Parathyroid adenoma (tissue), 2 donors: ENCODE results near the gene CLMN.

Experiments
- H2AFZ ChIP-seq: fragments of 300-600 bp; sonication (generic); one replicate; pipeline ENCODE4 v1.7.0; 2017; ENCODE audit warnings: antibody characterized with exemption, mild to moderate bottlenecking
- H3K27ac ChIP-seq: fragments of 300-600 bp; sonication (generic); one replicate; pipeline ENCODE4 v1.7.0; 2017
- H3K27me3 ChIP-seq: fragments of 300-600 bp; sonication (generic); one replicate; pipeline ENCODE4 v1.7.0; 2017; ENCODE audit warnings: low read length; ENCODE audit not compliant: control insufficient read depth, insufficient read depth
- H3K36me3 ChIP-seq: fragments of 300-600 bp; sonication (generic); one replicate; pipeline ENCODE4 v1.7.0; 2017; ENCODE audit warnings: low read length; ENCODE audit not compliant: control insufficient read depth, insufficient read depth
- H3K4me1 ChIP-seq: fragments of 300-600 bp; sonication (generic); one replicate; pipeline ENCODE4 v1.7.0; 2017; ENCODE audit warnings: control low read depth
- H3K4me2 ChIP-seq: fragments of 300-600 bp; sonication (generic); one replicate; pipeline ENCODE4 v1.7.0; 2017; ENCODE audit warnings: low read length
- H3K4me3 ChIP-seq: fragments of 300-600 bp; sonication (generic); one replicate; pipeline ENCODE4 v1.7.0; 2017; ENCODE audit warnings: low read depth, low read length
- H3K79me2 ChIP-seq: fragments of 300-600 bp; sonication (generic); one replicate; pipeline ENCODE4 v1.7.0; 2017; ENCODE audit warnings: control low read depth
- H3K9ac ChIP-seq: fragments of 300-600 bp; sonication (generic); one replicate; pipeline ENCODE4 v1.7.0; 2017; ENCODE audit warnings: mild to moderate bottlenecking
- H3K9me3 ChIP-seq: fragments of 300-600 bp; sonication (generic); one replicate; pipeline ENCODE4 v1.7.0; 2017; ENCODE audit warnings: low read length; ENCODE audit not compliant: control insufficient read depth
- CTCF ChIP-seq: fragments of 300-600 bp; sonication (generic); IDR thresholded peaks from one replicate; pipeline ENCODE4 v1.7.0; 2017; ENCODE audit warnings: antibody characterized with exemption, mild to moderate bottlenecking
- donor health status: primary hyperparathyroidism.

The CLMN gene

GRCh38 chr14:95218006-95218405 is 101.7 kb downstream of the CLMN start:
- Histone ChIP-seq H3K79me2 (no peaks in the 10 kb centered on the region), H3K4me2 (no peak overlapping the region), H3K36me3 (no peaks in the 10 kb centered on the region), H3K9ac (no peak overlapping the region), H3K27ac (no peak overlapping the region), H2AFZ (no peak overlapping the region), H3K4me3 (no peak overlapping the region), H3K4me1 (peaks cover 9% of the 10 kb centered on the region), H3K9me3 (no peaks in the 10 kb centered on the region), H3K27me3 (no peaks in the 10 kb centered on the region)
- TF ChIP-seq CTCF, result no peak

GRCh38 chr14:95217391-95217900 is 102.3 kb downstream of the CLMN start:
- Histone ChIP-seq H3K4me2 (no peak overlapping the region), H3K4me3 (no peak overlapping the region), H3K4me1 (peaks cover 9% of the 10 kb centered on the region), H3K79me2 (no peaks in the 10 kb centered on the region), H3K27me3 (no peaks in the 10 kb centered on the region), H3K36me3 (no peaks in the 10 kb centered on the region), H3K27ac (no peak overlapping the region), H2AFZ (no peak overlapping the region), H3K9ac (no peak overlapping the region), H3K9me3 (no peaks in the 10 kb centered on the region)
- TF ChIP-seq CTCF, result no peak

GRCh38 chr14:95216008-95216407 is 103.7 kb downstream of the CLMN start:
- no peak overlapping the region for H2AFZ ChIP-seq
- no peak overlapping the region for H3K9ac ChIP-seq
- no peaks in the 10 kb centered on the region for H3K79me2 ChIP-seq
- H3K4me2 ChIP-seq, result no peak overlapping the region
- H3K9me3 ChIP-seq, result no peaks in the 10 kb centered on the region
- H3K36me3 ChIP-seq, result no peaks in the 10 kb centered on the region
- H3K27ac ChIP-seq, result no peak overlapping the region
- no peaks in the 10 kb centered on the region for H3K27me3 ChIP-seq
- no peak overlapping the region for H3K4me3 ChIP-seq
- H3K4me1 ChIP-seq, result peaks cover 6% of the 10 kb centered on the region
- no peak for TF ChIP-seq CTCF

GRCh38 chr14:95215094-95215725 is 104.5 kb downstream of the CLMN start:
- no peak for TF ChIP-seq CTCF
- H3K27ac ChIP-seq, result no peak overlapping the region
- no peaks in the 10 kb centered on the region for H3K4me1 ChIP-seq
- H3K9me3 ChIP-seq, result no peaks in the 10 kb centered on the region
- no peak overlapping the region for H3K4me2 ChIP-seq
- H3K9ac ChIP-seq, result no peak overlapping the region
- no peaks in the 10 kb centered on the region for H3K36me3 ChIP-seq
- H3K27me3 ChIP-seq, result no peaks in the 10 kb centered on the region
- no peaks in the 10 kb centered on the region for H3K79me2 ChIP-seq
- peak overlapping the region; percentile 40 for H2AFZ ChIP-seq
- no peak overlapping the region for H3K4me3 ChIP-seq

GRCh38 chr14:95213774-95214173 is 105.9 kb downstream of the CLMN start:
- no peak overlapping the region for H3K27ac ChIP-seq
- H3K79me2 ChIP-seq, result no peaks in the 10 kb centered on the region
- no peak overlapping the region for H2AFZ ChIP-seq
- H3K9ac ChIP-seq, result no peak overlapping the region
- no peak overlapping the region for H3K4me3 ChIP-seq
- H3K36me3 ChIP-seq, result no peaks in the 10 kb centered on the region
- no peak overlapping the region for H3K4me2 ChIP-seq
- no peaks in the 10 kb centered on the region for H3K9me3 ChIP-seq
- H3K4me1 ChIP-seq, result no peaks in the 10 kb centered on the region
- H3K27me3 ChIP-seq, result no peaks in the 10 kb centered on the region
- TF ChIP-seq CTCF, result no peak
